ENCODE results near the gene PAK6.

Gene PAK6

GRCh38 chr15:40300771-40301170, 61.9 kb downstream of the PAK6 start:
- Histone ChIP-seq H3K27me3 (ENCODE audit: insufficient read depth, low read length) (no peaks in the 10 kb centered on the region), H3K4me1 (ENCODE audit: insufficient read depth, low read length) (peaks cover 2% of the 10 kb centered on the region), H3K4me3 (ENCODE audit: low read length) (no peak overlapping the region), H3K36me3 (ENCODE audit: insufficient read depth, low read length) (no peaks in the 10 kb centered on the region), H2AFZ (ENCODE audit: low read depth, low read length) (no peak overlapping the region), H3K9me3 (ENCODE audit: low read length) (peaks cover 6% of the 10 kb centered on the region)

- peaks cover 6% of the 10 kb centered on the region for H3K9me3 ChIP-seq (ENCODE audit: low read length)
- no peaks in the 10 kb centered on the region for H3K27me3 ChIP-seq (ENCODE audit: insufficient read depth, low read length)
- H2AFZ ChIP-seq (ENCODE audit: low read depth, low read length): no peak overlapping the region
- no peaks in the 10 kb centered on the region for H3K4me1 ChIP-seq (ENCODE audit: insufficient read depth, low read length)
- H3K4me3 ChIP-seq (ENCODE audit: low read length): no peak overlapping the region
- no peaks in the 10 kb centered on the region for H3K36me3 ChIP-seq (ENCODE audit: insufficient read depth, low read length)
Observed at GRCh38 chr15:40301467-40302179, 62.8 kb downstream of the PAK6 start.

DNA sequence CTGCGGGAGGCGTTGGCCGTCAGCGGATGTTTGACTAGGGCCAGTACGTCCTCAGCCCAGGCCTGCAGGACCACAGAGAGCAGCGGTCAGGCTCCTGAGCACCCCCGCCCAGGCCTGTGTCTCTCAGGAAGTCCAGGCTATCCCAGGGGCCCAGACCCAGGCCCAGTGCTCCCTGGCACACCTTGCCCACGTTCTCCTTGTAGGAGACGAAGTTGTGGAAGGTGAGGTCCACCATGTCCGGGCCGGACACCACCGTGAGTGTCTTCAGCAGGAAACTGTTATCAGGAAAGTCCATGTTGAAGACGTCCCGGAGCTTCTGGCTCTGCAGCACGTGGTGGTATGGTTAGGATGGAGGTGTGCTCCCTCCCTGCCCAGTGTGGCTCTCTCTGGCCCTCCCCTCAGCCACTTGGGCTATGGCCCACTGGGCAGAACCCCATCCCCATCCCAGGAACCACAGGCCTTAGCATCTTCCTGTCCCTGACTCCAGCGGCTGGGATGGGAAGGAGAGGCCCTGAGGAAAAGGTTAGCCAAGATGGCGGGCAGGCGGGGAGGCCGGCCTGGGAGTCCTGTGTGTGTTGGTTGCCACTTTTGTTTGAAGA, 63.5 kb downstream of the PAK6 start:
- Histone ChIP-seq H3K36me3 (ENCODE audit: insufficient read depth, low read length) (no peaks in the 10 kb centered on the region), H2AFZ (ENCODE audit: low read depth, low read length) (no peak overlapping the region), H3K4me1 (ENCODE audit: insufficient read depth, low read length) (peaks cover 3% of the 10 kb centered on the region), H3K27me3 (ENCODE audit: insufficient read depth, low read length) (no peaks in the 10 kb centered on the region), H3K9me3 (ENCODE audit: low read length) (peaks cover 4% of the 10 kb centered on the region), H3K4me3 (ENCODE audit: low read length) (no peak overlapping the region)

DNA sequence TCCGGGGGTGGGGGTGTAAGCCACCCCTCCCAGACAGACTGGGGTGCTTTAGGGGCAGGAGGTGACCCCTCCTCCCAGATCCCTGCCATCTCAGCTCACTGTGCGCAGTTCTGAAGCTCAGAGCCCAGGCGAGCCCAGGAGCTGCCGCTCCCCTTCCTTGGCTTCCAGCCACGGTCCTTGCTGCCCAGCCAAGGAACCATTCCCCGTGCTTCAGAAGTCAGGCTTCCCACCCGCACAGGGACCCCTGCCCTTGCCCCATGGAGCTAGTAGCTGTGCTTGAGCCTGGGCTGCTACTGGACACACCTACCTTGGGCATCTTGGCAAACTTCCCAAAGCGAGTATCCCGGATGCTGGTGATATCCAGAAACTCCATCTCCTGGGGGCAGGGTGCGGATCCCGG, 64.1 kb downstream of the PAK6 start:
- Histone ChIP-seq H3K4me3 (ENCODE audit: low read length) (no peak overlapping the region), H3K9me3 (ENCODE audit: low read length) (peaks cover 4% of the 10 kb centered on the region), H3K27me3 (ENCODE audit: insufficient read depth, low read length) (no peaks in the 10 kb centered on the region), H2AFZ (ENCODE audit: low read depth, low read length) (no peak overlapping the region), H3K4me1 (ENCODE audit: insufficient read depth, low read length) (peaks cover 9% of the 10 kb centered on the region), H3K36me3 (ENCODE audit: insufficient read depth, low read length) (no peaks in the 10 kb centered on the region)

- H3K27me3 ChIP-seq (ENCODE audit: insufficient read depth, low read length): no peaks in the 10 kb centered on the region
- no peak overlapping the region for H3K4me3 ChIP-seq (ENCODE audit: low read length)
- no peaks in the 10 kb centered on the region for H3K36me3 ChIP-seq (ENCODE audit: insufficient read depth, low read length)
- no peak overlapping the region for H2AFZ ChIP-seq (ENCODE audit: low read depth, low read length)
- H3K9me3 ChIP-seq (ENCODE audit: low read length): peaks cover 4% of the 10 kb centered on the region
- peaks cover 11% of the 10 kb centered on the region for H3K4me1 ChIP-seq (ENCODE audit: insufficient read depth, low read length)
Observed at GRCh38 chr15:40303576-40303975, 64.7 kb downstream of the PAK6 start.

DNA sequence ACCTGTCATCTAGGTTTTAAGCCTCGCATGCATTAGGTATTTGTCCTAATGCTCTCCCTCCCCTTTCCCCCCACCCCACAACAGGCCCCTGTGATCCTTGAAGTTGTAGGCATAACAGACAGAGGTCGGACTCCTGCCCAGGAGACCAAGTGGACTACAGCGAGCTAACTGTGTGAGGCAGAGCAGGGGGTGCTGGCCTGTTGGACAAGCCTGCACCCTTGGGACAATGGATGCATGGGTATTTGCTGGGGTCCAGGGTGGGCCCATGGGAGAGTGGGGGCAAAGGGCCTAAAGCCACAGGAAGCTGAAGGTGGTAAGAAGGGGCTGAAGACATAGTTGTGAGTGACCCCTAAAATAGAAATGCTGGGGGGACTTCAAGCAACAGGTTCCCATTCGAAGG, 66.4 kb downstream of the PAK6 start:
- peaks cover 2% of the 10 kb centered on the region for H3K9me3 ChIP-seq (ENCODE audit: low read length)
- H3K27me3 ChIP-seq (ENCODE audit: insufficient read depth, low read length): no peaks in the 10 kb centered on the region
- no peaks in the 10 kb centered on the region for H3K36me3 ChIP-seq (ENCODE audit: insufficient read depth, low read length)
- H3K4me3 ChIP-seq (ENCODE audit: low read length): no peak overlapping the region
- peaks cover 25% of the 10 kb centered on the region for H3K4me1 ChIP-seq (ENCODE audit: insufficient read depth, low read length)
- no peak overlapping the region for H2AFZ ChIP-seq (ENCODE audit: low read depth, low read length)

DNA sequence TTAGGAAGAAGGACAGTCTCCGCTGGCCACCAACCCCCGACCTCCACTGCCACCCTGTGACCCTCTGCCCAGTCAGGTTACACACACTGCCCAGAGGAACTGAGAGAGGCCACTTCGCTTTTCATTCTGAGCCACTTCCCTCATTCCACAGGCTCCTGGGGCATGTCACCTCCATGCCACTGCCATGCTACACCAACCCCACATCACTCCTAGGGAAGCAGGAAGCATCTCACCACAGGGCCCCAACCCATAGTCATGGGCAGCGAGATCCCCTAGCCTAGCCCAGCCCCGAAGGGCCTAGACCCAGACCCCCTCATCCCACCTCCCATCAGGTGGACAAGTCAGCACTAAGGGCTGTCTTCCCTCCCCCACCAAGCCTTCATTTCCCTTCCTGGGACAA, 67.5 kb downstream of the PAK6 start:
- Histone ChIP-seq H3K36me3 (ENCODE audit: insufficient read depth, low read length) (no peaks in the 10 kb centered on the region), H3K4me3 (ENCODE audit: low read length) (no peak overlapping the region), H2AFZ (ENCODE audit: low read depth, low read length) (no peak overlapping the region), H3K27me3 (ENCODE audit: insufficient read depth, low read length) (no peaks in the 10 kb centered on the region), H3K4me1 (ENCODE audit: insufficient read depth, low read length) (peaks cover 25% of the 10 kb centered on the region), H3K9me3 (ENCODE audit: low read length) (no peaks in the 10 kb centered on the region)

DNA sequence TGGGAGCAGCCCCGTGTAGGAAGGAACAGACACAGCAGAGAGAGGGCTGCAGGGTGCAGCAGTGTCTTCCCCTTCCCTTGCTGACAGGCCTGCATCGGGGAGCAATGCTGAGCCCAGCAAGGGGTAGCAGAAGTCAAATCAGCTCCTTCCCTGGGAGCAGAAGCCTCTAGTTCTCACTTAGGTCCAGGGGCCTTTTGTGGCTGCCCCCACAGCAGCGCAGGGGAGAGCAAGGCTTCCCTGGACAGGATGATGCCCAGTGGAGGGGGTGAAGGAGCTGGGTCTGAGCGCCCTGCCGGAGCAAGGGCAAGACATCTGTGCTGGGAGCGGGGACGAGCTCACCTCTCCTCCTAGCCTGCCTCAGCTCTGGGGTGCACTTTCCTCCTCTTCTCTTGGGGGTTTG, 68.0 kb downstream of the PAK6 start:
- H3K36me3 ChIP-seq (ENCODE audit: insufficient read depth, low read length): no peaks in the 10 kb centered on the region
- no peak overlapping the region for H3K4me3 ChIP-seq (ENCODE audit: low read length)
- no peaks in the 10 kb centered on the region for H3K9me3 ChIP-seq (ENCODE audit: low read length)
- H3K4me1 ChIP-seq (ENCODE audit: insufficient read depth, low read length): peaks cover 25% of the 10 kb centered on the region
- H3K27me3 ChIP-seq (ENCODE audit: insufficient read depth, low read length): no peaks in the 10 kb centered on the region
- H2AFZ ChIP-seq (ENCODE audit: low read depth, low read length): no peak overlapping the region

GRCh38 chr15:40307421-40308211, 68.8 kb downstream of the PAK6 start, which contains the start of gene PLCB2:
TSS of gene PLCB2 (minus strand) at chr15:40307935. CDS start at chr15:40307672, 263 bp downstream.
- Histone ChIP-seq H3K27me3 (ENCODE audit: insufficient read depth, low read length) (no peaks in the 10 kb centered on the region), H3K4me3 (ENCODE audit: low read length) (no peak within 1 kb of the TSS), H3K4me1 (ENCODE audit: insufficient read depth, low read length) (peaks cover 25% of the 10 kb centered on the region), H2AFZ (ENCODE audit: low read depth, low read length) (no peak within 1 kb of the TSS), H3K9me3 (ENCODE audit: low read length) (no peaks in the 10 kb centered on the region), H3K36me3 (ENCODE audit: insufficient read depth, low read length) (no peaks in the 10 kb centered on the region)

DNA sequence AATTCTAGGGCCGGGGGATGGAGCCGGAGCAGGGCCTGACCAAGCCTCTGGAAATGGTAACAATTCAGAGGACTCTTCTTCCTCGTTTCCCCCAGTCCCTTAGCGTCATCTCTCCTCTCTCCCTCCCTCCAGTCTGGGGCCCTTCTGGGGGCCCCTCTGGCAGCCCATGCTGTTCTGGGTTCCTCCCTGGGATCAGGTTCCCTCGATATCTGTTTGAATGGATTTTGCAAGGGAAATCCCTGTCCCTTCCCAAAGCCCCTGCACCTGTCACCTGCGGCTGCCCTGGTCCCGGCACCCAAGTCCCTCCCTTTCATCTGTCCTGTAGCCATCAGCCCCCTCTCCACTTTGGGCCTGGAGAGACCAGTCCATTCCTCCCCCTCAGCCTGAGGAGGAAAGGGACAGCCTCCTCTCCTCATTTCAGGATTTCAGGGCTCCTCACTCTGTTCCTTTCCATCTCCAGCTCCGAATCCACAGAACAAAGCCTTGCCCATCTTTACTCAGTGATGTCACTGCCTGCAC, 70.5 kb downstream of the PAK6 start:
- no peaks in the 10 kb centered on the region for H3K36me3 ChIP-seq (ENCODE audit: insufficient read depth, low read length)
- no peak overlapping the region for H2AFZ ChIP-seq (ENCODE audit: low read depth, low read length)
- H3K4me3 ChIP-seq (ENCODE audit: low read length): no peak overlapping the region
- no peaks in the 10 kb centered on the region for H3K9me3 ChIP-seq (ENCODE audit: low read length)
- H3K4me1 ChIP-seq (ENCODE audit: insufficient read depth, low read length): peaks cover 25% of the 10 kb centered on the region
- no peaks in the 10 kb centered on the region for H3K27me3 ChIP-seq (ENCODE audit: insufficient read depth, low read length)

- no peak overlapping the region for H2AFZ ChIP-seq (ENCODE audit: low read depth, low read length)
- H3K27me3 ChIP-seq (ENCODE audit: insufficient read depth, low read length): no peaks in the 10 kb centered on the region
- no peaks in the 10 kb centered on the region for H3K36me3 ChIP-seq (ENCODE audit: insufficient read depth, low read length)
- no peaks in the 10 kb centered on the region for H3K9me3 ChIP-seq (ENCODE audit: low read length)
- no peak overlapping the region for H3K4me3 ChIP-seq (ENCODE audit: low read length)
- H3K4me1 ChIP-seq (ENCODE audit: insufficient read depth, low read length): peaks cover 25% of the 10 kb centered on the region
Observed at GRCh38 chr15:40310001-40310959, 71.4 kb downstream of the PAK6 start.

GRCh38 chr15:40310993-40311392, 72.1 kb downstream of the PAK6 start:
- H3K4me1 ChIP-seq (ENCODE audit: insufficient read depth, low read length): peaks cover 25% of the 10 kb centered on the region
- no peak overlapping the region for H2AFZ ChIP-seq (ENCODE audit: low read depth, low read length)

More at GRCh38 chr15:40310993-40311392, 72.1 kb downstream of the PAK6 start:
- Histone ChIP-seq H3K9me3 (ENCODE audit: low read length) (no peaks in the 10 kb centered on the region), H3K4me3 (ENCODE audit: low read length) (no peak overlapping the region), H3K27me3 (ENCODE audit: insufficient read depth, low read length) (peaks cover under 1% of the 10 kb centered on the region), H3K36me3 (ENCODE audit: insufficient read depth, low read length) (no peaks in the 10 kb centered on the region)

All from neuron (in vitro differentiated cells).